SJCRH30 (cell line): ENCODE measurements around the gene LARP4B. TPM values are rescaled to one million over a fixed set of nuclear protein-coding genes. Genes with fewer than 3 reads are reported as not detected.
A peak's percentile ranks its signal among the peaks of the same experiment; 100 is the strongest.

Experiments used
- DNase-seq, 2 experiments: peaks; one replicate each; pipeline ENCODE4 v3.0.0-alpha.2; 2015 to 2020
- H3K27ac ChIP-seq: fragments of 250-450 bp; sonication (Bioruptor Pico); 2 replicates; pipeline ENCODE4 v1.5.1; 2020; ENCODE audit warnings: mild to moderate bottlenecking, moderate library complexity
- H3K27me3 ChIP-seq: fragments of 250-450 bp; sonication (Bioruptor Pico); 2 replicates; pipeline ENCODE4 v1.5.1; 2020; ENCODE audit warnings: mild to moderate bottlenecking, moderate library complexity
- H3K36me3 ChIP-seq: fragments of 250-450 bp; sonication (Bioruptor Pico); 2 replicates; pipeline ENCODE4 v1.5.1; 2020; ENCODE audit warnings: mild to moderate bottlenecking, moderate library complexity
- H3K4me1 ChIP-seq: fragments of 250-450 bp; sonication (Bioruptor Pico); 2 replicates; pipeline ENCODE4 v1.5.1; 2020; ENCODE audit warnings: mild to moderate bottlenecking, moderate library complexity
- H3K4me3 ChIP-seq: fragments of 250-450 bp; sonication (Bioruptor Pico); 2 replicates; pipeline ENCODE4 v1.5.1; 2020; ENCODE audit warnings: mild to moderate bottlenecking, moderate library complexity
- H3K9me3 ChIP-seq: fragments of 250-450 bp; sonication (Bioruptor Pico); replicated peaks from 2 replicates; pipeline ENCODE4 v1.5.1; 2020; ENCODE audit warnings: mild to moderate bottlenecking, moderate library complexity
- total RNA-seq: library from RNA; depleted of rRNA; stranded (reverse); fragments of >200 nt; shearing (Covaris generic); gene quantifications from 2 replicates; pipeline ENCODE4 v1.2.3, GENCODE V29; 2014

LARP4B gene
- total RNA-seq, 1 experiment from 2014 or later: 29.1 TPM

DNA sequence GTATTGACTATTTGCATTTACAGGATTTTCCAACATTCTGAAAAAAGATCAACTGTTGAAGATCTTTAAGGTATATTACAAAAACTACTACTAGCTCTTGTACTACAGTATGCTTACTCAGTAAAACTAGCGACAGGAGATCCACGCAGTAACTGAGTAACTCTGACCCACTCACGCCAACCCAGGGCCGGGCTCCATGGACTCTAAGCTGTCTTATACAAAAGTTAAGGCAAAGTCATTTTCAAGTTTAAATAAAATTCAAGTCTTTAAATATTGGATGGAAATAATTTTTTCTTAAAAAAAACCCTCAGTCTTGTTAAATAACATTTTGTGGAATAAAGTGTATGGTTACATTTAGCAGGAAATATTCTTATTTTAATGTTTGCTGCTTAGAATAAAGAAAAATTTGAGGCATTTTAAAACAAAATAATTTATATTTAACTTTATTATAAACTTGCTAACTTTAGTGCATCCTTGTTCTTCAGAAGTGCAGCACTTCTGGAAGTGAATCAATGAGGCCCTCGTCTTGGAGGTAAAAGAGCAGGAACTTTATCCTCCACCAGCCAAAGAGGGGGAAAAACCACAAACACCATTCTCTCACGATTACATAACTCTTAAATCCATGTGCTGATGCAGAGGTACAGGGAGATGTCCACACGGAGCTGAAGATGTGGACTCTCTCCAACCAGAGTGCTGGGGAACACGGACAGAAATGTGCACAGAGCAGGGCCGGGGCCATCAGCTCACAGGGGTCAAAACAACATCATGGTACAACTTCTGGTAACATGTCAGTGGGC lies 119.9 kb downstream of the LARP4B start:
- no peak for DNase-seq
- no peaks in the 10 kb centered on the region for H3K9me3 ChIP-seq
- no peak overlapping the region for H3K27ac ChIP-seq
- peaks cover 6% of the 10 kb centered on the region for H3K36me3 ChIP-seq
- H3K4me1 ChIP-seq: no peaks in the 10 kb centered on the region
- H3K4me3 ChIP-seq: no peak overlapping the region
- no peaks in the 10 kb centered on the region for H3K27me3 ChIP-seq

DNA sequence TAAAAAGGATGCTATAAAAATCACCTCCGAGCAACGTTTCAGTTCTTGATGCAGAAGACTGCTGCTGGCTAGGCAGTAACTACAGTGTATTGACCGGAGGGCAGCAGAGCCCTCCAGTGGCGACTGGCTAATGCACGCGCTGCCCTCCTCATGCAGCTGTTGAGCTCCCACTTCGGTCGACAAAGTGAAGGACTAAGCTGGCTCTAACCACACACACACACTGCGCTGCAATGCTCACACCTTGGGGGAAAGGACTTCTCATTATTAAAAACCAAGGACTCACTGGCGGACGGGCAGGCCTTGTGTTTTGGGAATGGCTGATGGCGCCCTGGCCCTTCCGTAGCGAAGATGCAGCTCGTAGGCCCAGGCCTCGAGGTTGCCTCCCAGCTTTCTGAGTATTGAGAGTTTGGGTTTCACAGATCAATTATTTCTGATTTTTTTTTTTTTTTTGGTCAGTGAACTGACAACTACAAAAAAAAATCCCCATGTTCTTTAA lies 121.1 kb downstream of the LARP4B start:
- Histone ChIP-seq H3K27me3 (no peaks in the 10 kb centered on the region), H3K36me3 (peaks cover 4% of the 10 kb centered on the region; the same call in 1 of the 2 replicates)
- peak; percentile 57 to 69 for DNase-seq

DNA sequence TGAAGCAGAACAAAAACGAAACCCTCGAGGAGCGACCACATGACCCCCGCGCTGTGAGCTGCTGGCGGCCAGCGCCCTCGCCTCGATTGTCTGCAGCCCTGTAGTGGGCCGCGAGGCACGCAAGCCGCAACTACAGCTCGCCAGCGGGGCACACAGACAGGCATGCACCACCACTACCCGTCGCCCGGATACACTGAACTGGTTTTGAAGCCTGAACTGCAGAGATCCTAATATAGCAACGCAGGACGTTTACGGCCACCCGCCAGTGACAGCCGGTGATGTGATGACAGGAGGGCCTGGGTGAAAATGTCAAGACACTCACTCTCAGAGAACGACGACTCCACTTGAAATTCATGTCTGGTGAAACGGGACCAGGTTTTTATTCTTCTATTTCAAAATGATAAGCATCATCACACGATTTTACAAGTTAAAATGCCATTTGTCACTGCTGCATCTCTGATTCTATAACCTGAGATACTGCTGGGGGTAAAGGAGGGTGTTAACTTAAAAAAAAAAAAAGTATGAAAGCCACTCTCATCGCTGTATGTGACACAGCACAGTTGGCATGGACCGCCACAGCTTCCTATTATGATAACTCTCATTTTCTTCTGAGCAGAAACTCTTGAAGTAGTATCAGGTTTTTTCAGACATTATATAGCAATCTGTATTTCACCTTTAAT lies 121.7 kb downstream of the LARP4B start:
- no peaks in the 10 kb centered on the region for H3K4me1 ChIP-seq
- H3K4me3 ChIP-seq: no peak overlapping the region
- H3K9me3 ChIP-seq: no peaks in the 10 kb centered on the region
- DNase-seq: no peak
- H3K36me3 ChIP-seq: peaks cover 4% of the 10 kb centered on the region; the same call in 1 of the 2 replicates
- H3K27ac ChIP-seq: no peak overlapping the region
- H3K27me3 ChIP-seq: no peaks in the 10 kb centered on the region

More for the DNA sequence above, 121.1 kb downstream of the LARP4B start:
- Histone ChIP-seq H3K4me1 (no peaks in the 10 kb centered on the region), H3K9me3 (no peaks in the 10 kb centered on the region), H3K4me3 (no peak overlapping the region), H3K27ac (no peak overlapping the region)

DNA sequence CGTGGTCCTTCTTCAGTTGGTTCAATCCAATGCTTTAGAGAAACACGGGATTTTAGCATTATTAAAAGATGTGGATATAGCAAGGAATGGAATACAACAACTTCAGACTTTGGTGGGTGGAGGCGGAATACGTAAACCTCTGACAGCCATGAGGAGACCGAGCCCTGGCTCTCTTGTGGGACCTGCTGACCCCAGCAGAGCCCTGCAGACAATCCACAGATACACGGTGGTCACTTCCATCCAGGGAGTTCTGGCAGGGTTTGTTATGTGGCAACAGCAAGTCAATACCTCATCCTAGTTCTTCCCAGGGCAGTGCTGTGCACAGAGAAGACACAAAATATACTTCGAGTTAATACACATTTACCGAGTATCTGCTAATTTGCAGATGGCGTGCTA lies 123.5 kb downstream of the LARP4B start:
- DNase-seq: no peak
- no peaks in the 10 kb centered on the region for H3K36me3 ChIP-seq

DNA sequence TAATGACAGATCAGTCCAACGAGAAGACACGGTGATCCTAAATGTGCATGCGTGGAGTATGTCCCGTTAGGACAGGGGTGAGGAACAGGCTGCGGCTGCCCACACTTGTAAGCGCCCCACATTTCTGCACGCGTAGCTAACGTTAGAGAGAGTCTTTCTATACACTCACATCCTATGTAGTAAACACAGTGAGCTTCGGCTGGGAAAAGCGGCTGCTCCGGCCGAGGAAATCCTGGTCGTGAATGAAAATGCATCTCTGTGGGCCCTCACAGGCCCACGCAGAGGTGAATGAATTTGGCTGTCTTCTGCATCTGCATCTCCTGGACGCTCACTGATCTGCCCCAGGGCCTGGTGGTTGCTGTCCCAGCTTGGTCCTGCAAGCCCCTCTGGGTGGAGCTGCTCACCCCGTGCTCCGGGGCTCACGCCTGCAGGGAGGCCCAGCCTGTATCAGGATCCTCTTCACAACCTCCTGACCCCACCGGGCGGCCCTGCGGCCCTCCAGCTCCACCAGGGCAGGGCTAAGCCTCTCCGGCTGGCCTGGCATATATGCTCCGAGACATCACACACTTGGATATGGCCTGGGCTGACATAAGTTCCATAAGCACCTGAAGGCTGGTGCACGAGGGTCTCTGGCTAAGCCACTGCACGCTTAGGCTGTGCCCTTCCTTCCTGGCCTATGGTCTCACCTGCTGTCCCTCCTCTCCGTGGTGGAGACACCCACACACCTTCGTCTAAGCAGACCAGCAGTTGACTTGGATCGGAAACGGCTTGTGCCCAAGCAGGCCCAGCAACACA lies 124.1 kb downstream of the LARP4B start:
- DNase-seq: no peak
- Histone ChIP-seq H3K27me3 (no peaks in the 10 kb centered on the region), H3K36me3 (no peaks in the 10 kb centered on the region), H3K4me3 (no peak overlapping the region), H3K4me1 (peaks cover 21% of the 10 kb centered on the region), H3K9me3 (no peaks in the 10 kb centered on the region), H3K27ac (no peak overlapping the region)

More for the DNA sequence above, 123.5 kb downstream of the LARP4B start:
- no peaks in the 10 kb centered on the region for H3K27me3 ChIP-seq
- H3K27ac ChIP-seq: no peak overlapping the region
- no peak overlapping the region for H3K4me3 ChIP-seq
- H3K4me1 ChIP-seq: peaks cover 15% of the 10 kb centered on the region
- H3K9me3 ChIP-seq: no peaks in the 10 kb centered on the region

DNA sequence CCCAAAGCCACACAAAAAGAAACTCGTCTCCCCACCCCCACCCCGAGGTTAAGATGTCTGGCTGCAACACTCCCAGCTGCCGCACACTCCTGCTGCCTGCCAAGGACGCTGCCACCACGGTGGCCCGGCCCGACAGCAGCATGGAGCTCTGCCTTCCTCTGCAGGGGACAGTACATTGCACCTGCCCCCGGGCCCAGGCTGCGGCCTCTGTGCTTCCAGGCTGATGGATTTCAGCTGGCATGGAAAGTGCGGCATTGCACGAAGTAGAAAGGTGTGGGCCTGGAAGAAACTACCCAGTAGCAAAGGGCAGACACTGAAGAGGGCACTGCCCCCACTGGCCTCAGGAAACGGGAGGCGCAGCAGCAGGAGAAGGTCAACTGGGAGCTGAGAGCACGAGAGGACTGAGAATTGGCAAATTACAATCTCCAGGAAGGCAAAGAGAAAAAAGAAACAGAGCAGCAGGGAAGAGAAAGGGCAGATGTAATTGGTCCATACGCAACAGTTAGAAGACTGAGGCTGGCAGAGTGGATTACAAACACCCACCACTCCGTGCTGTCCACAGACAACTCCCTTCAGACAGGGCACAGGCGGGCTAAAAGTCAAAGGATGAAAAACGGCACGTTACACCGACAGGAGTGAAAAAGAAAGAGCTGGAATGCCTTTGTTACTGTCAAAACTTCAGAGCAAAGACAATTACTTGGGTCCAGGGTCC lies 124.9 kb downstream of the LARP4B start:
- H3K36me3 ChIP-seq: no peaks in the 10 kb centered on the region
- DNase-seq: no peak
- peaks cover 29% of the 10 kb centered on the region for H3K4me1 ChIP-seq
- H3K27me3 ChIP-seq: no peaks in the 10 kb centered on the region
- H3K4me3 ChIP-seq: no peak overlapping the region
- H3K27ac ChIP-seq: no peak overlapping the region
- no peaks in the 10 kb centered on the region for H3K9me3 ChIP-seq

DNA sequence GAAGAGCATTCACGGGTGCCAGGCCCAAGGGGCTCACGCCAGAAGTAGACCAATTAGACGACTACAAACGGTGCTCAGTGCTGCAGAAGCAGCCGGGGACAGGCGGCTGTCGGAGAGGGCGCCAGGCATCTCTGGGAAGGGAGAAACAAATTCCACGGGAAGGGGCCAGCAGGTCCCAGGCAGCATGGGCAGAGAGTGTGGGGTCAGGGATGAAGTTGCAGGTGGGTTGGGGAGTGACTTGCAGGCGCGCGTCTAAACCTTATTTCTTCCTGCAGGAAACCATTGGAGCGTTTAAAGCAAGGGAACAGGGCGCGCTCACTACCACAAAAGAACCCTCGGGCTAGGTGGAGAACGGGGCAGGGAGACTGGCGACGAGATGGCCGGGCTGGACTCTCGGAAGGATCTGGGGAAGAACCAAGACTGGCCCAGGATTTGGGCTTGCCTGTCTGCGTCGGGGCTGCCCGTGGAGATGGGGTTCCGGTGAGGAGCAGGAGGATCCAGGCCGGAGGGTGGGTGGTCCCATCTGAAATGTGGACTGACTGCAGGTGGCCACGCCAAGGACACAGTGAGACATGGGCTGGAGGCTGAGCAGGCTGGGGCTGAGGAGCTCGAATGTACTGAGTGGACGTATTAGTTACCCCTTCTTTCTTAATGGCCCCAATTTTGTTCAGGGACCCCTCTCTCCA lies 125.7 kb downstream of the LARP4B start:
- Histone ChIP-seq H3K4me3 (no peak overlapping the region), H3K36me3 (no peaks in the 10 kb centered on the region), H3K9me3 (no peaks in the 10 kb centered on the region), H3K27ac (no peak overlapping the region), H3K27me3 (no peaks in the 10 kb centered on the region), H3K4me1 (peaks cover 32% of the 10 kb centered on the region)
- no peak for DNase-seq

DNA sequence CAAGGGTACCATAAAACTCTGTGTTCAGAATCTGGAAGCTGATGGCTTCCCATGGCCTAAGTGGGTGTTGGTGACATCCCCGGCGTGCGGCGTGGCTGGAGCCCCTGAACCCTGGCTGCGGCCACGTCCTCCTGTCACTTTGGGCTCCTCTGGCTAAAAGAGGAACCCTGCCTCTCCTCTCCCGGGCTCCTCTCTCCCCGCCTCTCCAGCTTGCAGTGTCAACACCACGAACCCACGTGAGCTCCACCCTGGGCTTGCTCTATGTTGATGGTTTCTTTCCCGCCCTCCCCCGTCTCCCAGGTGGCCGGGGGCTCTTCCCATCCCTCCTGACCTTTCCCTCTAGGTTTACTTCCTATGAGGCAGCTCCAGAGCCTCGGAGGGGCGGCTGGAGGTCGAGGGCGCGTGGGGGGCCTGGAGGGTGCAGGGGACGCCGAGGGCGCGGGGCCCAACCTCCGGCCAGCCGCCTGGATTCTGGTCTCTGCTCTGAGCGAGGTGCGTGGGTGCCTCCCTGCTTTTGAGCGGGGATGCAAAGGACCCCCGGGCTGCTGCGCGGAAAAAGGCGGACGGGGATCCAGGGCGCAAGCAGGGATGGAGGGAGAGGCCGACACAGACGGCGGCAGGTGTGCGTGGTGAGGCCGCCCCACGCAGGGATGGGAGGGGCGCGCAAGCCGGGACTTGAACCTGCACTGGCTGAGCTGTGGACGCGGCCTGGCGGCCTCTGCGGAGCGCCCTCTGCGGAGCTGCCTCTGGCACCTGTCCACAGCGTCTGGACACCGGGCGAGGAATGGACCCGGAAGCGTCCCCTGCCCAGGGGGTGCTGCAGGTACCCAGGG lies 126.5 kb downstream of the LARP4B start:
- no peaks in the 10 kb centered on the region for H3K27me3 ChIP-seq
- peaks cover 32% of the 10 kb centered on the region for H3K4me1 ChIP-seq
- H3K27ac ChIP-seq: peak overlapping the region; percentile 59; the same call in 1 of the 2 replicates
- no peak for DNase-seq
- H3K36me3 ChIP-seq: no peaks in the 10 kb centered on the region
- no peak overlapping the region; the same call in 1 of the 2 replicates for H3K4me3 ChIP-seq
- no peaks in the 10 kb centered on the region for H3K9me3 ChIP-seq

DNA sequence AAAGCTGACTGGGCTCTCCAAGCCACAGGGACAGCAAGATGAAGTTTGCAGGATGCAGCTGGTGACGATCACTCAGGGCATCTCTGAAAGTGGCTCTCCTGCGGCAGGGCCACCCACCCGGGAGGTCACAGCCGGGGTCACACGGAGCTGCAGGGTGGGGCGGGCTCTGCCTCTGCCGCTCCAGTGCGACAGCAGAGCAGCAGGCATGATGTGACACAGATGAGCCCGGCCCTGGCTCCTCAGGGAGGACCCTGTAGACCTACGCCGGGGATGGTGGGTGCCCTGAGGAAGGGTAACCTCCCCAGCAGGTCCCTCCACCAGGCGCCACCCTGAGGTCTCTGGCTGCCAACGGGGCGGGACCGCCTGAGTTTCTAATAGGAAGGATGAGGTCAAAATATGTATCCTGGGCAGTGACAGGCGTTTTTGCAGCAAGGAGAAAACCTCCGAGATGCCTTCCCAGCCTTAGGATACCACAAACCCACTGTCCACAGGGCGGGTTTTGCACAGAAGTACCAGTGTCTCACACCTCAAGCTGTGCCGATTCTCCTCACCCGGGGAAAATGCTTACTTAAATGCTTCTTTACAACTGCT lies 127.2 kb downstream of the LARP4B start:
- Histone ChIP-seq H3K27me3 (no peaks in the 10 kb centered on the region), H3K4me3 (peak overlapping the region; percentile 6; the same call in 1 of the 2 replicates), H3K9me3 (no peaks in the 10 kb centered on the region), H3K4me1 (peaks cover 32% of the 10 kb centered on the region), H3K36me3 (no peaks in the 10 kb centered on the region), H3K27ac (peak overlapping the region; percentile 59)
- peak; percentile 79 to 80 for DNase-seq

DNA sequence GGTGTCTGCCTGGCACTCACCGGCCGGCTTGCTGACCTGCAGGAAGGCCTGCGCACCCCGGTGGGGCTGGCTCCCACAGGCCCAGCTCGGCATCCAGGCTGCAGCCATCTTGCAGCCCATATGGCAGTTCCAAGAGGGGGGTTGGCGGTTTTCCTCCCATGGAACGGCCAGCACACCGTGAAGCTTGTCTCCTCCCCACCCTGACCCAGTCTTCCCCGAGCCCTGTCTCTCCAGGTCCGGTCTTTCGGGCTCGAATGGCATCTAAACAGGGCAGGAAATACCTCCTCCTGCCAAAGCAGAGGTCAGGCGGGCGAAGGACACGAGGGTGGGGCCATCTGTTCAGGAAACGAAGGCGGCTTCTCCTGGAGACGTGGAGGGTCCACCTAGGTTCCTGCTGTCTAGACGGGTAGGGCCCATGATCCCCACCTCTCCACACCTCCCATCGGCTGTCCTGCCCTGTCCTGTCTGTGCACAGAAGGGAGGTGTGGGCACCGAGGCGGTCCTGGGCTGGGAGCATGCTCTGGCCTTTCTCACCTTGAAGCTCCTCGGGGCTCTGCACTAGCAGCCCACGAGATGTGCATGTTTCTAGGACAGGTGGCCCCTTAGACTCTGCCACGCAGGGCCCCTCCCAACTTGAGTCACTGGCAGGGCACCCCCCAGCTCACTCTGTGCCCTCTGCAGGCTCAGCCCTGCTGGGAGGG lies 128.3 kb downstream of the LARP4B start:
- Histone ChIP-seq H3K36me3 (no peaks in the 10 kb centered on the region), H3K4me1 (peaks cover 32% of the 10 kb centered on the region), H3K27me3 (no peaks in the 10 kb centered on the region), H3K27ac (peak overlapping the region; percentile 59), H3K9me3 (no peaks in the 10 kb centered on the region), H3K4me3 (no peak overlapping the region)
- DNase-seq: no peak

- Histone ChIP-seq H3K9me3 (no peaks in the 10 kb centered on the region), H3K4me1 (peaks cover 32% of the 10 kb centered on the region), H3K27ac (no peak overlapping the region), H3K4me3 (no peak overlapping the region), H3K36me3 (no peaks in the 10 kb centered on the region), H3K27me3 (no peaks in the 10 kb centered on the region)
- DNase-seq: peak in 1 of 2 experiments; percentile 40
These were observed 129.0 kb downstream of the LARP4B start for GRCh38 chr10:802506-802905.

- no peak for DNase-seq
- Histone ChIP-seq H3K36me3 (no peaks in the 10 kb centered on the region), H3K4me3 (no peak overlapping the region), H3K27me3 (no peaks in the 10 kb centered on the region), H3K4me1 (peaks cover 18% of the 10 kb centered on the region), H3K9me3 (no peaks in the 10 kb centered on the region), H3K27ac (no peak overlapping the region)
These were observed 134.3 kb downstream of the LARP4B start for GRCh38 chr10:797179-797578.
